Endothelial cell of hepatic sinusoid (primary cell): ENCODE measurements around the gene LGALS3BP.

Source experiments
- in situ Hi-C: cut with HindIII; loops from 2 replicates; pipeline ENCODE4 v1.10.0; 2017; ENCODE audit warnings: low sequenced_read_pairs

The LGALS3BP gene

GRCh38 chr17:79017546-79018369, 38.0 kb upstream of the LGALS3BP start:
- in situ Hi-C loops = no loop called here

GRCh38 chr17:79014158-79014758, 34.5 kb upstream of the LGALS3BP start:
- in situ Hi-C loops = no loop called here

- in situ Hi-C loops = no loop called here
These were observed 32.9 kb upstream of the LGALS3BP start for GRCh38 chr17:79012563-79013134.

GRCh38 chr17:79011451-79012147, 31.9 kb upstream of the LGALS3BP start:
- in situ Hi-C loops = no loop called here

- in situ Hi-C loops = no loop called here
These were observed 30.6 kb upstream of the LGALS3BP start for GRCh38 chr17:79010304-79010646.

- in situ Hi-C loops = no loop called here
These were observed 29.9 kb upstream of the LGALS3BP start, which contains the start of gene CANT1 for GRCh38 chr17:79009397-79010303. CANT1 (minus strand) TSS chr17:79009764; CDS start chr17:78997622, 12,142 bp downstream.

GRCh38 chr17:79008666-79009387, 29.1 kb upstream of the LGALS3BP start:
- in situ Hi-C loops = no loop called here

GRCh38 chr17:79007504-79008381, 28.0 kb upstream of the LGALS3BP start:
- in situ Hi-C loops = no loop called here

- in situ Hi-C loops = no loop called here
These were observed 27.2 kb upstream of the LGALS3BP start for GRCh38 chr17:79006794-79007503.

GRCh38 chr17:79006046-79006445, 26.3 kb upstream of the LGALS3BP start:
- in situ Hi-C loops = no loop called here

GRCh38 chr17:79005063-79005861, 25.5 kb upstream of the LGALS3BP start:
- in situ Hi-C loops = no loop called here

- in situ Hi-C loops = no loop called here
These were observed 24.1 kb upstream of the LGALS3BP start for GRCh38 chr17:79003661-79004411.

- in situ Hi-C loops = no loop called here
These were observed 23.3 kb upstream of the LGALS3BP start for GRCh38 chr17:79002796-79003593.

GRCh38 chr17:79002291-79002690, 22.6 kb upstream of the LGALS3BP start:
- in situ Hi-C loops = no loop called here

GRCh38 chr17:79001190-79002020, 21.7 kb upstream of the LGALS3BP start:
- in situ Hi-C loops = no loop called here
